ENCODE results near the gene PCSK7.
"Not testable (repeated sequence)": the region's sequence is repeated elsewhere in the genome, so short reads cannot be mapped to it uniquely, and the experiment has no call there.

PCSK7 gene

GRCh38 chr11:117214404-117215110 is 17.3 kb downstream of the PCSK7 start:
- DNase-seq, result no peak

- DNase-seq, result no peak
These were observed 19.0 kb downstream of the PCSK7 start for GRCh38 chr11:117212697-117213355.

GRCh38 chr11:117210620-117211019 is 21.3 kb downstream of the PCSK7 start:
- no peak for DNase-seq

GRCh38 chr11:117209351-117210125 is 22.3 kb downstream of the PCSK7 start:
- DNase-seq, result not testable (repeated sequence)

GRCh38 chr11:117208710-117209109 is 23.2 kb downstream of the PCSK7 start:
- not testable (repeated sequence) for DNase-seq

- DNase-seq, result not testable (repeated sequence)
These were observed 24.4 kb downstream of the PCSK7 start for GRCh38 chr11:117207481-117207880.

GRCh38 chr11:117206859-117207258 is 25.0 kb downstream of the PCSK7 start:
- not testable (repeated sequence) for DNase-seq

- not testable (repeated sequence) for DNase-seq
These were observed 25.8 kb downstream of the PCSK7 start for GRCh38 chr11:117206111-117206510.

- no peak for DNase-seq
These were observed 26.6 kb downstream of the PCSK7 start for GRCh38 chr11:117205211-117205818.

- no peak for DNase-seq
These were observed 27.4 kb downstream of the PCSK7 start for GRCh38 chr11:117204283-117205080.

- DNase-seq, result no peak
These were observed 28.8 kb downstream of the PCSK7 start for GRCh38 chr11:117203069-117203407.

- no peak for DNase-seq
These were observed 29.3 kb downstream of the PCSK7 start for GRCh38 chr11:117202386-117203068.

GRCh38 chr11:117201658-117202305 is 30.1 kb downstream of the PCSK7 start:
- DNase-seq, result no peak

- DNase-seq, result no peak
These were observed 30.8 kb downstream of the PCSK7 start for GRCh38 chr11:117200813-117201657.

GRCh38 chr11:117199916-117200812 is 31.7 kb downstream of the PCSK7 start:
- DNase-seq, result no peak

GRCh38 chr11:117199053-117199915 is 32.6 kb downstream of the PCSK7 start, which contains the start of gene TAGLN:
TSS of gene TAGLN (plus strand) at chr11:117199370. CDS start at chr11:117203014, 3,644 bp downstream.
- DNase-seq, result no peak

GRCh38 chr11:117198613-117199012 is 33.3 kb downstream of the PCSK7 start:
- DNase-seq, result no peak

Measured in SW 1271 (cell line).